Smooth muscle cell (in vitro differentiated cells): ENCODE data around the gene ARMC3. TPM values are rescaled to one million over a fixed set of nuclear protein-coding genes. Genes with fewer than 3 reads are reported as not detected.
"Not testable (repeated sequence)": the region's sequence is repeated elsewhere in the genome, so short reads cannot be mapped to it uniquely, and the experiment has no call there.

Source experiments
- DNase-seq: peaks from one replicate; lab custom pipeline; 2025; ENCODE audit not compliant: unreplicated experiment; lab: John Stamatoyannopoulos, UW
- H2AFZ ChIP-seq: fragments of 200-600 bp; sonication (generic); 2 replicates; pipeline ENCODE4 v1.6.0; 2016; ENCODE audit warnings: antibody characterized with exemption, low read depth, mild to moderate bottlenecking
- H3F3A ChIP-seq: fragments of 200-600 bp; sonication (generic); 2 replicates; pipeline ENCODE4 v1.6.0; 2017; ENCODE audit warnings: antibody characterized with exemption, low read depth
- H3K27ac ChIP-seq: fragments of 200-600 bp; sonication (generic); 2 replicates; pipeline ENCODE4 v1.5.1; 2016; ENCODE audit warnings: low read depth, mild to moderate bottlenecking
- H3K27me3 ChIP-seq: fragments of 200-600 bp; sonication (generic); 2 replicates; pipeline ENCODE4 v1.6.1; 2016; ENCODE audit warnings: low read depth, mild to moderate bottlenecking
- H3K36me3 ChIP-seq: fragments of 200-600 bp; sonication (generic); 2 replicates; pipeline ENCODE4 v1.5.1; 2016; ENCODE audit warnings: low read depth
- H3K4me1 ChIP-seq: fragments of 200-600 bp; sonication (generic); 2 replicates; pipeline ENCODE4 v1.5.1; 2016; ENCODE audit warnings: low read depth
- H3K4me2 ChIP-seq: fragments of 200-600 bp; sonication (generic); 2 replicates; pipeline ENCODE4 v1.6.0; 2016; ENCODE audit warnings: mild to moderate bottlenecking
- H3K4me3 ChIP-seq: fragments of 200-600 bp; sonication (generic); 2 replicates; pipeline ENCODE4 v1.5.1; 2016; ENCODE audit warnings: mild to moderate bottlenecking
- H3K79me2 ChIP-seq: fragments of 200-600 bp; sonication (generic); 2 replicates; pipeline ENCODE4 v1.6.0; 2016; ENCODE audit warnings: low read depth, mild to moderate bottlenecking
- H3K9ac ChIP-seq: fragments of 200-600 bp; sonication (generic); 2 replicates; pipeline ENCODE4 v1.6.0; 2016; ENCODE audit warnings: low read depth
- H3K9me3 ChIP-seq: fragments of 200-600 bp; sonication (generic); replicated peaks from 2 replicates; pipeline ENCODE4 v1.5.1; 2016; ENCODE audit warnings: low read depth
- H4K20me1 ChIP-seq: fragments of 200-600 bp; sonication (generic); 2 replicates; pipeline ENCODE4 v1.6.0; 2016; ENCODE audit warnings: low read depth
- WGBS: methylation state at CpG from one replicate; pipeline ENCODE4 v1.1.7; 2016; ENCODE audit warnings: low lambda C conversion rate; 5-methylcytosine and 5-hydroxymethylcytosine counted together
- polyA plus RNA-seq: library from polyadenylated mRNA; unstranded; fragments of >200 nt; fragmentation: Nextera tagmentation; extraction: Ambion mirVana; gene quantifications from 2 replicates; pipeline ENCODE4 v1.2.1, GENCODE V29; 2016
- total RNA-seq: library from RNA; depleted of rRNA; stranded (reverse); fragments of >200 nt; gene quantifications from 2 replicates; pipeline ENCODE4 v1.2.3, GENCODE V29; 2014
- TF ChIP-seq, protein P1 (sequence below): fragments of 200-600 bp; sonication (generic); IDR thresholded peaks from 2 replicates; pipeline ENCODE4 v1.5.1; 2017; ENCODE audit warnings: borderline replicate concordance, mild to moderate bottlenecking, antibody characterized with exemption; ENCODE audit not compliant: insufficient read depth, poor library complexity, severe bottlenecking

ARMC3 gene
- total and polyA plus RNA-seq, 2 experiments from 2014 or later, result 0.46 TPM; not detected in 1

DNA sequence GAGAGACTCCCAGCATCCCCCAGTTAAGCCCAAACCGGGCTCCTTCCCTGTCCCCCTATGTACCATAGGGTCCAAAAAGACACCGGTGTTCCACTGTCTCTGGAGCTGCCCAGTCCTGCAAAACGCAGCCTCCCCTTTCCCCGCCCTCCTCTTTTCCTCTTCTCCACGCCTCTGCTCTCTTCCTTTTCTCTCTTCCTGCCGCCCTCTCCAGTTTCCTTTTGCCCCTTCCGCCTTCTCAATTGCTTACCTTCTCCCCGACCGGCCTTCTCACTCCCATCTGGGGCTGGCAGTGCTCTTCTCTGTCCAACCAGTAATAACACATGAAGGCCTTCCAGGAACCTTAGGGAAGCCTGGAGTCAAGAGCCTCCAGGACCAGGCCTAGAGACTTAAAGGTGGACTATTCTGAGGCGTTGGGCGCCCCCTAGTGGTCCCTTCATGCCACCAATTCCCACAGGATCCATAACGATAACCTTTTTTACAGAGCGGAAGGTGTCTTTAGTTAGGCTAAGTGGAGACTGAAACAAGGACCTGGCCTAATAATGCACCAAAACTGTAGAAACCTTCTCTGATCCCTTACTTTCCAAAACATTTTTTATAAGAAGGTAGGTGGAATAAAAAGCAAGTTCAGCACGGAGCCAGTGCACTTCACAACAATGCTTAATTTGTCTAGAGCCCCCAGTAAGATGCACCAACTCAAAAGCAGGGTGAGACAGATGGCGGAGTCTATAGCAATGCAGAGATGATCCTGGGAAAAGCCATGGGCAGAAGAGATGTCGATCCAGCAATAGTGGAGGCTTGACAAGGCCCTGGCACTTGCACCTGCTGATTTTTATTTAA, 140.3 kb downstream of the ARMC3 start:
- Histone ChIP-seq H3K4me2 (no peak overlapping the region), H3K36me3 (no peaks in the 10 kb centered on the region), H3K79me2 (no peaks in the 10 kb centered on the region), H3K27me3 (no peaks in the 10 kb centered on the region), H3K4me3 (no peak overlapping the region), H3F3A (no peaks in the 10 kb centered on the region), H3K9me3 (no peaks in the 10 kb centered on the region), H3K27ac (no peak overlapping the region), H4K20me1 (no peaks in the 10 kb centered on the region), H2AFZ (peak overlapping the region; percentile 54), H3K4me1 (peaks cover 6% of the 10 kb centered on the region), H3K9ac (no peak overlapping the region)
- 51% methylated on average over 16 of the region's 16 CpGs for WGBS
- DNase-seq, result peak; percentile 13
- TF ChIP-seq, protein P1, sequence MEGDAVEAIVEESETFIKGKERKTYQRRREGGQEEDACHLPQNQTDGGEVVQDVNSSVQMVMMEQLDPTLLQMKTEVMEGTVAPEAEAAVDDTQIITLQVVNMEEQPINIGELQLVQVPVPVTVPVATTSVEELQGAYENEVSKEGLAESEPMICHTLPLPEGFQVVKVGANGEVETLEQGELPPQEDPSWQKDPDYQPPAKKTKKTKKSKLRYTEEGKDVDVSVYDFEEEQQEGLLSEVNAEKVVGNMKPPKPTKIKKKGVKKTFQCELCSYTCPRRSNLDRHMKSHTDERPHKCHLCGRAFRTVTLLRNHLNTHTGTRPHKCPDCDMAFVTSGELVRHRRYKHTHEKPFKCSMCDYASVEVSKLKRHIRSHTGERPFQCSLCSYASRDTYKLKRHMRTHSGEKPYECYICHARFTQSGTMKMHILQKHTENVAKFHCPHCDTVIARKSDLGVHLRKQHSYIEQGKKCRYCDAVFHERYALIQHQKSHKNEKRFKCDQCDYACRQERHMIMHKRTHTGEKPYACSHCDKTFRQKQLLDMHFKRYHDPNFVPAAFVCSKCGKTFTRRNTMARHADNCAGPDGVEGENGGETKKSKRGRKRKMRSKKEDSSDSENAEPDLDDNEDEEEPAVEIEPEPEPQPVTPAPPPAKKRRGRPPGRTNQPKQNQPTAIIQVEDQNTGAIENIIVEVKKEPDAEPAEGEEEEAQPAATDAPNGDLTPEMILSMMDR, result peak; percentile 70

DNA sequence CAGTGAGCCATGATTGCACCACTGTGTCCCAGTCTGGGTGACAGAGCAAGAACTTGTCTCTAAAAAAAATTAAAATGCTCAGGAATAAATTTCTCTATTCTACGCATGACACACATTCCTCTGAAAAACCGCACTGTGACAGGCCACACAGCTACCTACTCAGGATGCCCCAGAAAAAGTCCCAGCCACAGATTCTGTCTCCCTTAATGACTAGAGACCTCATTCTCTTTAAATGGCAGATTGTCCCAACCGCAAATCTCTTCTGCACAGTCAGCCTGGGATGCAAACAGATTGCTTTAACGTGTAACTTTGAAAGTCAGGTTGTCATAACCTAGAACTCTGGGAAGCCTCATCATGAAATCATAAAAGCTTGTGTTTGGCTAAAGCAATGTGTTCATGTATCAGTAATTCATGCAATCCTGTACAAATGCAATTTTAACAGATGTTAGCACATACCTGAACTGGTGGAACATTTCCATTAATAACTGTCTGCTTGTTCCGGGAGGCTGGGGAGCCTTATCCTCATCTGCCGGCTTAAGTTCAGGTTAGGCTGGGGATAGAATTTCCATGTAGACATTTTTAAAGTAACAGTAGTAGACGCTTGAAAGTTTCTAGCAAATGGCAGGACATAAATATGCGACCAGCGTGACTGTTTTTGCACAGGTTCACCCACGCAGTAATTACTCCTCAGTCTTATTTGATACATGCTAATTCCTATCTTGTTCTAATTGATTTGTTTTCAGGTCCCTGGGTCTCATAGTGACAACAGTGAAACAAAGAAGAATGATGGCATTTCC, 141.4 kb downstream of the ARMC3 start:
- no peaks in the 10 kb centered on the region for H4K20me1 ChIP-seq
- H3K9me3 ChIP-seq, result no peaks in the 10 kb centered on the region
- H2AFZ ChIP-seq, result no peak overlapping the region
- no peak for DNase-seq
- no peak overlapping the region for H3K4me2 ChIP-seq
- no peak overlapping the region for H3K4me3 ChIP-seq
- no peaks in the 10 kb centered on the region for H3K79me2 ChIP-seq
- 86% methylated on average over 10 of the region's 10 CpGs for WGBS
- H3K4me1 ChIP-seq, result no peaks in the 10 kb centered on the region
- TF ChIP-seq, protein P1, result no peak
- H3K27me3 ChIP-seq, result no peaks in the 10 kb centered on the region
- H3F3A ChIP-seq, result no peaks in the 10 kb centered on the region
- no peak overlapping the region for H3K27ac ChIP-seq
- H3K9ac ChIP-seq, result no peak overlapping the region
- no peaks in the 10 kb centered on the region for H3K36me3 ChIP-seq

DNA sequence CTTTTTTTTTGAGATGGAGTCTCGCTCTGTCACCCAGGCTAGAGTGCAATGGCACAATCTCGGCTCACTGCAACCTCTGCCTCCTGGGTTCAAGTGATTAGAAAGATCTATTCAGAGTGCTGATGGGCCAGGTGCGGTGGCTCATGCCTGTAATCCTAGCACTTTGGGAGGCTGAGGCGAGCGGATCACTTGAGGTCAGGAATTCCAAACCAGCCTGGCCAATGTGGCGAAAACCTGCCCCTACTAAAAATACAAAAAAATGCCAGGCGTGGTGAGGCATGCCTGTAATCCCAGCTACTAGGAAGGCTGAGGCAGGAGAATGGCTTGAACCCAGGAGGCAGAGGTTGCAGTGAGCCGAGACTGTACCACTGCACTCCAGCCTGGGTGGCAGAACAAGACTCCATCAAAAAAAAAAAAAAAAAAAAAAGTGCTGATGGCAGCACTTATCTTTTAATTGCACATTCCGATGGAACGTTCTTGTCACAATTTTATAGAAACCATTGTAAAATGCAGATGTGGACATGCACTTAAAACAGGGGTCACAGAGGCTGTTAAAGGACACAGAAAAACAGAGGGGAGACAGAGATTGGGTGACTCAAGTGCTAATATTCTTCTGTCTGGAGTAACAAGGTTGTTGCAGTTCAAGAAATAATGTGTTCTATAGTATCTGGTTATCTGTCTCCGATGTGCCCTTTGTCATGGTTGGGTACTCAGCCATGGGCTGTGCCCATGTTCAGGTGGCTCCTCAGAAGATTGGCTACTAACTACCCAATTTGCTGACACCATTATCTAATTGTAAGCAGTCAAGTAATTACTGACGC, 142.4 kb downstream of the ARMC3 start:
- not testable (repeated sequence) for H3K4me2 ChIP-seq, H4K20me1 ChIP-seq, H3K9ac ChIP-seq, H3K79me2 ChIP-seq, H3K36me3 ChIP-seq, H2AFZ ChIP-seq, H3K27ac ChIP-seq, H3K9me3 ChIP-seq, H3F3A ChIP-seq, H3K4me1 ChIP-seq, H3K27me3 ChIP-seq, DNase-seq, H3K4me3 ChIP-seq
- 87% methylated on average over 12 of the region's 12 CpGs for WGBS

DNA sequence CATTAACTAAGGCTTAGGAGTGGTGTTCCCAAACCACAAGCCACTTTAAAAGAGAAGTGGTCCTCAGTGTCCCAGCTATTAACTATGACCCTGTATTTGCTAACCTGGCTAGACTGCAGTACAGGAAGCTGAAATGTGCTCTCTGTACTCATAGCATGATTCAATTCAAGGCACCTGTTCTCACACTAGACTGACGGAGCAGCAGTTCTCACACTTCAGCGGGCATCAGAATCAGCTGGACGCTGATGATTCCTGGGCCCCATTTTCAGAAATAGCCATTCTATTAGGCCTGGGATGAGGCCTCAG, 143.0 kb downstream of the ARMC3 start:
- Histone ChIP-seq H3K79me2 (no peaks in the 10 kb centered on the region), H3K27me3 (no peaks in the 10 kb centered on the region), H3K27ac (no peak overlapping the region), H3K4me3 (no peak overlapping the region), H3K4me1 (no peaks in the 10 kb centered on the region), H3K36me3 (no peaks in the 10 kb centered on the region), H3K9ac (no peak overlapping the region), H3K9me3 (no peaks in the 10 kb centered on the region), H2AFZ (no peak overlapping the region), H4K20me1 (no peaks in the 10 kb centered on the region), H3K4me2 (no peak overlapping the region), H3F3A (no peaks in the 10 kb centered on the region)
- 93% methylated on average over 3 of the region's 3 CpGs for WGBS
- TF ChIP-seq, protein P1, result no peak
- DNase-seq, result no peak

DNA sequence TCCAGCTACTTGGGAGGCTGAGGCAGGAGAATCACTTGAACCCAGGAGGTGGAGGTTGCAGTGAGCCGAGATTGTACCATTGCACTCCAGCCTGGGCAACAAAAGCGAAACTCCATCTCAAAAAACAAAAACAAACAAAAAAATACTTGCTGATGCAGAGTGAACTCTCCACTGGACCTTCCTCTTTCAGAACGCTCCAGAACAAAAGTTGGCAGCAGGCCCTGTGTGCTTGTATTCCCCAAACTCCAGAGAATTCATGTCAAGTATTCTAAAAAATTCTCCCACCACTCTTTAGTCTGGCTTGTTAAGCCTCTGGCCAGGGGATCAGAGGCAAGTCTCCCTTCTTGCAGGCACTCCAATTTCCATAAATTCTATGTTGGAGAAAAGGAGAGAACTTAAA, 144.7 kb downstream of the ARMC3 start:
- not testable (repeated sequence) for H3K36me3 ChIP-seq, H2AFZ ChIP-seq, H3K27me3 ChIP-seq, H3K4me1 ChIP-seq, H4K20me1 ChIP-seq, H3K9ac ChIP-seq, DNase-seq, H3K4me2 ChIP-seq, H3K27ac ChIP-seq, H3F3A ChIP-seq, H3K4me3 ChIP-seq, H3K9me3 ChIP-seq, H3K79me2 ChIP-seq
- 92% methylated on average over 3 of the region's 3 CpGs for WGBS
